K562 (cell line): ENCODE measurements around the gene DAB2IP.

Source experiments
- CBX2 ChIP-seq: fragments of 200-600 bp; sonication (generic); IDR thresholded peaks from one replicate; pipeline ENCODE4 v1.6.1; 2012; ENCODE audit warnings: mild to moderate bottlenecking, low read length, inconsistent platforms; ENCODE audit not compliant: insufficient read depth, poor library complexity, severe bottlenecking
- FOXK1 ChIP-seq: sonication (generic); formaldehyde crosslinking; IDR thresholded peaks from 2 replicates; pipeline ENCODE4 v1.8.0; 2022; ENCODE audit warnings: missing genetic modification reagents, mild to moderate bottlenecking, borderline replicate concordance
- JUND ChIP-seq, 2 experiments: IDR thresholded peaks; 2 replicates in 1 of 2; 3 replicates in 1 of 2; pipeline ENCODE4 v1.6.1; 2011; ENCODE audit warnings: borderline replicate concordance in 2 of 2, low read depth in 2 of 2, low read length in 2 of 2, improper control_type of control experiment in 1 of 2, missing biosample characterization in 1 of 2, missing genetic modification characterization in 1 of 2, missing genetic modification reagents in 1 of 2
- KLF16 ChIP-seq: IDR thresholded peaks from 2 replicates; pipeline ENCODE4 v1.6.1; 2016; ENCODE audit warnings: antibody characterized with exemption
- MCM7 ChIP-seq, 2 experiments: fragments of 450-650 bp; IDR thresholded peaks; 2 replicates each; pipeline ENCODE4 v1.6.1; 2016 to 2018
- RBM14 ChIP-seq: fragments of 200-400 bp; formaldehyde crosslinking; IDR thresholded peaks from 2 replicates; pipeline ENCODE4 v1.6.1; 2018; ENCODE audit warnings: low read depth, mild to moderate bottlenecking, low read length, moderate library complexity, borderline replicate concordance; ENCODE audit not compliant: insufficient read depth
- TSHZ1 ChIP-seq: fragments of 250-450 bp; sonication (Bioruptor Pico); IDR thresholded peaks from 2 replicates; pipeline ENCODE4 v1.4.0; 2020; ENCODE audit warnings: mild to moderate bottlenecking, moderate library complexity
- XRCC4 ChIP-seq: IDR thresholded peaks from one replicate; pipeline ENCODE4 v1.6.1; 2011; ENCODE audit not compliant: insufficient read depth, insufficient read length; ENCODE audit errors: extremely low read depth
- ZNF263 ChIP-seq: sonication (generic); formaldehyde crosslinking; IDR thresholded peaks from 2 replicates; pipeline ENCODE4 v1.8.0; 2022; ENCODE audit warnings: mild to moderate bottlenecking, missing genetic modification reagents, borderline replicate concordance
- TF ChIP-seq, protein P1 (sequence below): sonication (generic); formaldehyde crosslinking; IDR thresholded peaks from 2 replicates; pipeline ENCODE4 v1.9.0; 2022; ENCODE audit warnings: mild to moderate bottlenecking, missing genetic modification reagents
- TF ChIP-seq, protein P2 (sequence below), 2 experiments: fragments of 450-650 bp in 1 of 2; sonication (generic) in 1 of 2; formaldehyde crosslinking in 1 of 2; IDR thresholded peaks; 2 replicates each; pipeline versions ENCODE4 v1.7.1 to v1.9.0; 2016 to 2022; ENCODE audit warnings: inconsistent platforms in 1 of 2, mild to moderate bottlenecking in 1 of 2, missing genetic modification reagents in 1 of 2

DNA sequence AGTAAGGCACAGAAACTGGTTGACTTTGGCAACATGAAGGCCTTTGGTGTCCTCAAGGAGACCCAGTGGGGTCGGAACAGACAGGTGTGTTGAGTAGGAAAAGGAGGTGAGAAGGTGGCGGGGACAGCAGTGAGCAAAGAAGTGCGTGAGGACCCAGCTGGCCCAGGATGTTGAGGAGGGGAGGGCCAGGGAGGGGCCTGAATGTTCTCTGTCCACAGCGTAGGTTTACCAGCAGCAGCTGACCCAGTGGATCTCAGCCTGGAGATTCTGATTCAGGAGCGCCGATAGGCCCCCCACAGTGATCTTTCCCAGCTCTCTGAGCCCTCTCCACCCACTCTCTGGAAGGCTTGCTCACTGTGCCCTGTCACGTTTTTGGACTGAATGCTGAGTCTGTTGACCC lies 88.5 kb downstream of the DAB2IP start:
- TF ChIP-seq, protein P1, sequence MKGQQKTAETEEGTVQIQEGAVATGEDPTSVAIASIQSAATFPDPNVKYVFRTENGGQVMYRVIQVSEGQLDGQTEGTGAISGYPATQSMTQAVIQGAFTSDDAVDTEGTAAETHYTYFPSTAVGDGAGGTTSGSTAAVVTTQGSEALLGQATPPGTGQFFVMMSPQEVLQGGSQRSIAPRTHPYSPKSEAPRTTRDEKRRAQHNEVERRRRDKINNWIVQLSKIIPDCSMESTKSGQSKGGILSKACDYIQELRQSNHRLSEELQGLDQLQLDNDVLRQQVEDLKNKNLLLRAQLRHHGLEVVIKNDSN, result no peak
- TF ChIP-seq CBX2 (no peak), RBM14 (no peak), KLF16 (no peak), FOXK1 (no peak), XRCC4 (no peak), MCM7 (IDR thresholded peaks at IDR 0.05) (no peak), ZNF263 (CRISPR knock-in tag) (no peak), JUND (IDR thresholded peaks at IDR 0.05; ENCODE audit: borderline replicate concordance, low read depth, low read length) (no peak), JUND (tag; IDR thresholded peaks at IDR 0.05; ENCODE audit: borderline replicate concordance, low read depth, low read length) (no peak), TSHZ1 (CRISPR knock-in tag) (no peak)
- TF ChIP-seq, protein P2, sequence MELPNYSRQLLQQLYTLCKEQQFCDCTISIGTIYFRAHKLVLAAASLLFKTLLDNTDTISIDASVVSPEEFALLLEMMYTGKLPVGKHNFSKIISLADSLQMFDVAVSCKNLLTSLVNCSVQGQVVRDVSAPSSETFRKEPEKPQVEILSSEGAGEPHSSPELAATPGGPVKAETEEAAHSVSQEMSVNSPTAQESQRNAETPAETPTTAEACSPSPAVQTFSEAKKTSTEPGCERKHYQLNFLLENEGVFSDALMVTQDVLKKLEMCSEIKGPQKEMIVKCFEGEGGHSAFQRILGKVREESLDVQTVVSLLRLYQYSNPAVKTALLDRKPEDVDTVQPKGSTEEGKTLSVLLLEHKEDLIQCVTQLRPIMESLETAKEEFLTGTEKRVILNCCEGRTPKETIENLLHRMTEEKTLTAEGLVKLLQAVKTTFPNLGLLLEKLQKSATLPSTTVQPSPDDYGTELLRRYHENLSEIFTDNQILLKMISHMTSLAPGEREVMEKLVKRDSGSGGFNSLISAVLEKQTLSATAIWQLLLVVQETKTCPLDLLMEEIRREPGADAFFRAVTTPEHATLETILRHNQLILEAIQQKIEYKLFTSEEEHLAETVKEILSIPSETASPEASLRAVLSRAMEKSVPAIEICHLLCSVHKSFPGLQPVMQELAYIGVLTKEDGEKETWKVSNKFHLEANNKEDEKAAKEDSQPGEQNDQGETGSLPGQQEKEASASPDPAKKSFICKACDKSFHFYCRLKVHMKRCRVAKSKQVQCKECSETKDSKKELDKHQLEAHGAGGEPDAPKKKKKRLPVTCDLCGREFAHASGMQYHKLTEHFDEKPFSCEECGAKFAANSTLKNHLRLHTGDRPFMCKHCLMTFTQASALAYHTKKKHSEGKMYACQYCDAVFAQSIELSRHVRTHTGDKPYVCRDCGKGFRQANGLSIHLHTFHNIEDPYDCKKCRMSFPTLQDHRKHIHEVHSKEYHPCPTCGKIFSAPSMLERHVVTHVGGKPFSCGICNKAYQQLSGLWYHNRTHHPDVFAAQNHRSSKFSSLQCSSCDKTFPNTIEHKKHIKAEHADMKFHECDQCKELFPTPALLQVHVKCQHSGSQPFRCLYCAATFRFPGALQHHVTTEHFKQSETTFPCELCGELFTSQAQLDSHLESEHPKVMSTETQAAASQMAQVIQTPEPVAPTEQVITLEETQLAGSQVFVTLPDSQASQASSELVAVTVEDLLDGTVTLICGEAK (IDR thresholded peaks at IDR 0.05), result no peak
- TF ChIP-seq, protein P2 (CRISPR knock-in tag; IDR thresholded peaks at IDR 0.05), result no peak
